Esophagus squamous epithelium (tissue), 5 donors: ENCODE measurements around the gene DPEP1. TPM values are rescaled to one million over a fixed set of nuclear protein-coding genes. Genes with fewer than 3 reads are reported as not detected.
A peak's percentile ranks its signal among the peaks of the same experiment; 100 is the strongest.

Experiments
- DNase-seq: peaks from one replicate; lab custom pipeline; 2025; lab: John Stamatoyannopoulos, UW
- H3K27ac ChIP-seq, 4 donors: fragments of 200-600 bp; sonication (generic); one replicate each; pipeline ENCODE4 v1.5.1; 2016 to 2019; ENCODE audit warnings: mild to moderate bottlenecking in 1 of 4
- H3K27me3 ChIP-seq, 4 donors: fragments of 200-600 bp; sonication (generic); 1 replicate in 3 of 4; 2 replicates in 1 of 4; pipeline versions ENCODE4 v1.5.1 to v1.6.0; 2017 to 2021; ENCODE audit warnings: antibody characterized with exemption in 1 of 4
- H3K36me3 ChIP-seq, 3 donors: fragments of 200-600 bp; sonication (generic); one replicate each; pipeline ENCODE4 v1.5.1; 2016 to 2019
- H3K4me1 ChIP-seq, 3 donors: fragments of 200-600 bp; sonication (generic); one replicate each; pipeline ENCODE4 v1.5.1; 2017 to 2019
- H3K4me3 ChIP-seq, 4 donors: fragments of 200-600 bp; sonication (generic); 1 replicate in 3 of 4; 2 replicates in 1 of 4; pipeline ENCODE4 v1.5.1; 2016 to 2019; ENCODE audit warnings: mild to moderate bottlenecking in 2 of 4, moderate library complexity in 1 of 4
- H3K9me3 ChIP-seq, 3 donors: fragments of 200-600 bp; sonication (generic); one replicate each; pipeline ENCODE4 v1.5.1; 2016 to 2019
- CTCF ChIP-seq, 6 experiments: fragments of 450-650 bp in 4 of 6; fragments of 200-600 bp in 2 of 6; sonication (generic) in 2 of 6; IDR thresholded peaks; one replicate each; pipeline ENCODE4 v1.5.1; 2016 to 2019; ENCODE audit warnings: antibody characterized with exemption in 6 of 6, mild to moderate bottlenecking in 4 of 6, moderate library complexity in 4 of 6
- POLR2A ChIP-seq, 4 donors: fragments of 450-650 bp; IDR thresholded peaks; one replicate each; pipeline ENCODE4 v1.6.1; 2017; ENCODE audit warnings: antibody characterized with exemption in 4 of 4, mild to moderate bottlenecking in 4 of 4, moderate library complexity in 3 of 4
- WGBS, 2 donors: methylation state at CpG; one replicate each; pipeline ENCODE4 v1.1.5; 2018; 5-methylcytosine and 5-hydroxymethylcytosine counted together
- intact Hi-C: fragments of 100-400 bp; cut with DNase I; formaldehyde crosslinking; loops from one replicate; pipeline ENCODE4 v1.15.0; 2022
- total RNA-seq, 4 donors: library from RNA; depleted of rRNA; stranded (reverse); fragments of >200 nt; gene quantifications; one replicate each; pipeline ENCODE4 v1.1.0, GENCODE V29; 2016
- donor health status: DM: yes; HTN: yes; CAD: no.

Gene DPEP1
- total RNA-seq, 4 donors from 2014 or later: 0.76 to 4.1 TPM; not detected in 2

GRCh38 chr16:89575247-89576152 is 37.9 kb upstream of the DPEP1 start, which contains the start of gene CPNE7:
CPNE7 (plus strand) TSS chr16:89575758; CDS start chr16:89575898, 140 bp downstream.
- H3K36me3 ChIP-seq: no peaks in the 10 kb centered on the region
- no peaks in the 10 kb centered on the region for H3K9me3 ChIP-seq
- intact Hi-C loops: no loop called here
- H3K27me3 ChIP-seq: peaks cover 7 to 69% (median 11%) of the 10 kb centered on the region in 4 donors
- WGBS, 2 donors: 8% methylated on average over 8 of the region's 103 CpGs; no CpG with 5 or more reads in 1 of the 2 donors
- H3K4me3 ChIP-seq: peak within 1 kb of the TSS; percentile 18 to 58 (median 36)
- no peak for DNase-seq
- peaks cover 15 to 39% (median 23%) of the 10 kb centered on the region in 3 donors for H3K4me1 ChIP-seq
- TF ChIP-seq POLR2A (IDR thresholded peaks at IDR 0.05): no peak
- no peak for TF ChIP-seq CTCF (IDR thresholded peaks at IDR 0.05)
- no peak within 1 kb of the TSS for H3K27ac ChIP-seq

GRCh38 chr16:89576153-89577054 is 37.0 kb upstream of the DPEP1 start:
- TF ChIP-seq POLR2A (IDR thresholded peaks at IDR 0.05): no peak
- no peak for DNase-seq
- Histone ChIP-seq H3K27ac (no peak overlapping the region), H3K9me3 (no peaks in the 10 kb centered on the region), H3K27me3 (peaks cover 7 to 63% (median 11%) of the 10 kb centered on the region in 4 donors), H3K36me3 (no peaks in the 10 kb centered on the region), H3K4me3 (peak overlapping the region; percentile 1 to 58 (median 36)), H3K4me1 (peaks cover 15 to 41% (median 23%) of the 10 kb centered on the region in 3 donors)
- 17 to 28% methylated on average over 6 to 9 of the region's 89 CpGs for WGBS, 2 donors
- intact Hi-C loops: no loop called here

- Histone ChIP-seq H3K27me3 (peaks cover 7 to 55% (median 11%) of the 10 kb centered on the region in 4 donors), H3K27ac (no peak overlapping the region), H3K4me1 (peaks cover 23 to 42% (median 23%) of the 10 kb centered on the region in 3 donors), H3K4me3 (no peak overlapping the region), H3K36me3 (no peaks in the 10 kb centered on the region), H3K9me3 (no peaks in the 10 kb centered on the region)
- TF ChIP-seq POLR2A (IDR thresholded peaks at IDR 0.05): no peak
- no peak for TF ChIP-seq CTCF (IDR thresholded peaks at IDR 0.05)
- 87 to 92% methylated on average over 11 to 14 of the region's 25 CpGs for WGBS, 2 donors
- no peak for DNase-seq
- intact Hi-C loops: no loop called here
These were observed 36.2 kb upstream of the DPEP1 start for GRCh38 chr16:89577055-89577759.

- Histone ChIP-seq H3K9me3 (no peaks in the 10 kb centered on the region), H3K27ac (no peak overlapping the region), H3K27me3 (peaks cover 7 to 33% (median 8%) of the 10 kb centered on the region in 4 donors), H3K4me3 (no peak overlapping the region), H3K36me3 (no peaks in the 10 kb centered on the region), H3K4me1 (peaks cover 20 to 46% (median 30%) of the 10 kb centered on the region in 3 donors)
- WGBS, 2 donors: 87 to 91% methylated on average over 15 of the region's 15 CpGs
- no peak for DNase-seq
- intact Hi-C loops: no loop called here
- no peak for TF ChIP-seq POLR2A (IDR thresholded peaks at IDR 0.05)
- no peak for TF ChIP-seq CTCF (IDR thresholded peaks at IDR 0.05)
These were observed 34.1 kb upstream of the DPEP1 start for GRCh38 chr16:89579351-89579750.
